CD14-positive monocyte (primary cell): ENCODE measurements around the gene KCNJ5. TPM values are rescaled to one million over a fixed set of nuclear protein-coding genes. Genes with fewer than 3 reads are reported as not detected.

Source experiments
- DNase-seq, 3 donors: peaks; one replicate each; pipeline ENCODE4 v3.0.0-alpha.2; 2011 to 2022
- H2AFZ ChIP-seq: 2 replicates; pipeline ENCODE4 v1.6.0; 2012; ENCODE audit warnings: mild to moderate bottlenecking, low read depth, low read length, inconsistent platforms; ENCODE audit not compliant: insufficient read depth, poor library complexity, severe bottlenecking
- H3K27ac ChIP-seq, 2 donors: 1 replicate in 1 of 2; 2 replicates in 1 of 2; pipeline ENCODE4 v1.5.1; 2012 to 2013; ENCODE audit warnings: low read length in 2 of 2, control low read depth in 1 of 2, inconsistent platforms in 1 of 2, low read depth in 1 of 2, mild to moderate bottlenecking in 1 of 2
- H3K27me3 ChIP-seq, 2 donors: one replicate each; pipeline versions ENCODE4 v1.6.0 to v1.6.1; 2011 to 2013; ENCODE audit warnings: low read length in 2 of 2; ENCODE audit not compliant: control insufficient read depth in 2 of 2, insufficient read depth in 2 of 2
- H3K36me3 ChIP-seq, 2 donors: replicated peaks in 1 of 2; 1 replicate in 1 of 2; 2 replicates in 1 of 2; pipeline versions ENCODE4 v1.5.1 to v1.6.1; 2012 to 2013; ENCODE audit warnings: low read length in 2 of 2, control low read depth in 1 of 2, inconsistent platforms in 1 of 2, mild to moderate bottlenecking in 1 of 2; ENCODE audit not compliant: insufficient read depth in 2 of 2, control insufficient read depth in 1 of 2
- H3K4me1 ChIP-seq, 2 donors: 1 replicate in 1 of 2; 2 replicates in 1 of 2; pipeline versions ENCODE4 v1.5.1 to v1.6.1; 2012 to 2013; ENCODE audit warnings: low read length in 2 of 2, control low read depth in 1 of 2, inconsistent platforms in 1 of 2, mild to moderate bottlenecking in 1 of 2, moderate library complexity in 1 of 2; ENCODE audit not compliant: insufficient read depth in 2 of 2, control insufficient read depth in 1 of 2
- H3K4me2 ChIP-seq: replicated peaks from 2 replicates; pipeline ENCODE3; 2012; ENCODE audit warnings: low read length, moderate library complexity, mild to moderate bottlenecking; ENCODE audit not compliant: poor library complexity, severe bottlenecking; ENCODE audit errors: extremely low read depth
- H3K4me3 ChIP-seq, 3 experiments: fragments of 200-600 bp in 1 of 3; sonication (generic) in 1 of 3; replicated peaks in 1 of 3; 1 replicate in 2 of 3; 2 replicates in 1 of 3; pipeline ENCODE4 v1.5.1; 2011 to 2013; ENCODE audit warnings: low read length in 3 of 3, mild to moderate bottlenecking in 3 of 3, control low read depth in 2 of 3, low read depth in 2 of 3, inconsistent platforms in 1 of 3, moderate library complexity in 1 of 3
- H3K79me2 ChIP-seq: 2 replicates; pipeline ENCODE4 v1.6.0; 2012; ENCODE audit warnings: mild to moderate bottlenecking, control low read depth, inconsistent platforms, low read length, moderate library complexity; ENCODE audit not compliant: insufficient read depth
- H3K9ac ChIP-seq: 2 replicates; pipeline ENCODE4 v1.6.0; 2017; ENCODE audit warnings: low read length, mild to moderate bottlenecking; ENCODE audit not compliant: insufficient read depth, poor library complexity, severe bottlenecking
- H3K9me3 ChIP-seq, 2 donors: replicated peaks in 1 of 2; 1 replicate in 1 of 2; 2 replicates in 1 of 2; pipeline versions ENCODE4 v1.5.1 to v1.6.1; 2012 to 2013; ENCODE audit warnings: low read length in 2 of 2, control low read depth in 1 of 2; ENCODE audit not compliant: control insufficient read depth in 1 of 2, insufficient read depth in 1 of 2
- H4K20me1 ChIP-seq: 2 replicates; pipeline ENCODE4 v1.6.0; 2012; ENCODE audit warnings: mild to moderate bottlenecking, low read length, control low read depth, moderate library complexity; ENCODE audit not compliant: insufficient read depth
- H3K27ac Mint-ChIP-seq, 7 donors: one replicate each; pipeline ENCODE4 v1.8.0; 2020; ENCODE audit warnings: mild to moderate bottlenecking in 7 of 7, mixed read lengths in 7 of 7, moderate library complexity in 6 of 7, inconsistent platforms in 2 of 7
- H3K27me3 Mint-ChIP-seq, 3 donors: one replicate each; pipeline ENCODE4 v1.8.0; 2021 to 2022; ENCODE audit warnings: low read depth in 3 of 3, mild to moderate bottlenecking in 3 of 3, mixed read lengths in 3 of 3, moderate library complexity in 3 of 3, inconsistent platforms in 1 of 3
- H3K36me3 Mint-ChIP-seq, 2 donors: one replicate each; pipeline ENCODE4 v1.8.0; 2020; ENCODE audit warnings: mixed read lengths in 2 of 2, inconsistent platforms in 1 of 2, mild to moderate bottlenecking in 1 of 2
- H3K4me1 Mint-ChIP-seq: one replicate; pipeline ENCODE4 v1.8.0; 2020; ENCODE audit warnings: mild to moderate bottlenecking, mixed read lengths
- H3K4me3 Mint-ChIP-seq, 2 donors: one replicate each; pipeline ENCODE4 v1.8.0; 2020; ENCODE audit warnings: mild to moderate bottlenecking in 2 of 2, mixed read lengths in 2 of 2, moderate library complexity in 1 of 2
- H3K9me3 Mint-ChIP-seq, 7 donors: one replicate each; pipeline ENCODE4 v1.8.0; 2020 to 2022; ENCODE audit warnings: mixed read lengths in 7 of 7, mild to moderate bottlenecking in 6 of 7, moderate library complexity in 6 of 7, inconsistent platforms in 2 of 7
- CTCF ChIP-seq: fragments of 200-600 bp; IDR thresholded peaks from one replicate; pipeline ENCODE4 v1.8.0; 2022; ENCODE audit warnings: antibody characterized with exemption, mild to moderate bottlenecking
- WGBS: methylation state at CpG from one replicate; pipeline ENCODE4 v1.1.5; 2013; ENCODE audit warnings: missing lambda C conversion rate; ENCODE audit not compliant: insufficient coverage; 5-methylcytosine and 5-hydroxymethylcytosine counted together
- intact Hi-C, 2 donors: fragments of 100-400 bp; cut with micrococcal nuclease; formaldehyde crosslinking; loops; one replicate each; pipeline versions ENCODE4 v1.15.0 to v1.15.1; 2023
- polyA plus RNA-seq, 3 donors: library from polyadenylated mRNA; depleted of rRNA in 1 of 3; unstranded in 2 of 3; stranded (reverse) in 1 of 3; fragments of 300-500 nt in 2 of 3; fragments of >200 nt in 1 of 3; fragmentation: Illumina TruSeq in 2 of 3; gene quantifications; 1 replicate in 2 of 3; 2 replicates in 1 of 3; pipeline ENCODE4 v1.2.3, GENCODE V29; 2012 to 2021

Gene KCNJ5
- polyA plus RNA-seq, 3 donors = 0.03 TPM; not detected in 2

DNA sequence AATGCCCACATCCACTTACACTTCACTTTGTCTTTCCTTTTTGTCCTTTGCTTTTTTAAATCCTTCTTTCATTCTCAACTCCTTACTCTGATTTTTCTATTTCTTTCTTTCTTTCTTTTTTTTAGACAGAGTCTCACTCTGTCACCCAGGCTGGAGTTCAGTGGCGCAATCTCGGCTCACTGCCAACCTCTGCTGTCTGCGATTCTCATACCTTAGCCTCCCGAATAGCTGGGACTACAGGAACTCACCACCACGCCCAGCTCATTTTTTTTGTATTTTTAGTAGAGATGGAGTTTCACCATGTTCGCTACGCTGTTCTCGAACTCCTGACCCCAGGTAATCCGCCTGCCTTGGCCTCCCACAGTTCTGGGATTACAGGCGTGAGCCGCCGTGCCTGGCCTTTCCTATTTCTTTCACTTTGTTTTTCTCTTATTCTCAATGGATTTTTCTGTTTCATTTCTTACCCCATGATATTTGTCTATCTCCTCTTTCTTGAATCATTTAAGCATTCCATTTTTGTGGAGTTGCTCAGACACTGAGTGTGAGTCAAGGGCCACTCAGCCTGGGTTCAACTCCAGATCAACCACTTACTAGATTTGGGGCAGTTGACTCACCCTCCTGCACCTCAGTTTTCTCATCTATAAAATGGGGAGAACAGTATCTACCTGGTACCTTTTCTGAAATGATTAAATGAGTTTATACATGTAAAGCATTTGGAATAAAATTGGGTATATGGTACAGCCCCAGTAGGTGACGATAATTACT, 7.6 kb downstream of the KCNJ5 start:
- Histone ChIP-seq H3K4me1 (peaks cover 6% of the 10 kb centered on the region in 2 donors), H4K20me1 (no peaks in the 10 kb centered on the region), H3K4me2 (no peak overlapping the region), H3K27ac (no peak overlapping the region), H3K9me3 (no peaks in the 10 kb centered on the region), H3K27me3 (no peaks in the 10 kb centered on the region), H3K4me3 (no peak overlapping the region), H3K9ac (no peak overlapping the region), H3K36me3 (no peaks in the 10 kb centered on the region), H2AFZ (no peak overlapping the region), H3K79me2 (no peaks in the 10 kb centered on the region)
- WGBS = 95% methylated on average over 7 of the region's 13 CpGs
- H3K27me3 Mint-ChIP-seq = peaks cover 3 to 14% (median 4%) of the 10 kb centered on the region in 3 donors
- peaks cover 3 to 10% of the 10 kb centered on the region in 2 donors for H3K36me3 Mint-ChIP-seq
- H3K9me3 Mint-ChIP-seq = peaks cover 0 to 2% (median 0%) of the 10 kb centered on the region in 7 donors
- DNase-seq = no peak
- no peak overlapping the region for H3K4me3 Mint-ChIP-seq
- H3K4me1 Mint-ChIP-seq = peaks cover 9% of the 10 kb centered on the region
- intact Hi-C loops = no loop called here
- H3K27ac Mint-ChIP-seq = no peak overlapping the region
- no peak for TF ChIP-seq CTCF

GRCh38 chr11:128900468-128900867, 9.3 kb downstream of the KCNJ5 start:
- no peaks in the 10 kb centered on the region for H3K27me3 ChIP-seq
- H3K27ac ChIP-seq = no peak overlapping the region

More at GRCh38 chr11:128900468-128900867, 9.3 kb downstream of the KCNJ5 start:
- H4K20me1 ChIP-seq = no peaks in the 10 kb centered on the region
- Mint-ChIP-seq H3K36me3 (peaks cover 3 to 10% of the 10 kb centered on the region in 2 donors), H3K9me3 (peaks cover 0 to 2% (median 0%) of the 10 kb centered on the region in 7 donors), H3K27me3 (peaks cover 10 to 13% (median 13%) of the 10 kb centered on the region in 3 donors), H3K27ac (no peak overlapping the region), H3K4me1 (peaks cover 21% of the 10 kb centered on the region), H3K4me3 (no peak overlapping the region)
- H3K4me1 ChIP-seq = peaks cover 18 to 23% of the 10 kb centered on the region in 2 donors
- H2AFZ ChIP-seq = no peak overlapping the region
- H3K79me2 ChIP-seq = no peaks in the 10 kb centered on the region
- no peak for DNase-seq
- no peak overlapping the region for H3K4me2 ChIP-seq
- intact Hi-C loops = no loop called here
- H3K36me3 ChIP-seq = no peaks in the 10 kb centered on the region
- no peak overlapping the region for H3K4me3 ChIP-seq
- no peak for TF ChIP-seq CTCF
- H3K9me3 ChIP-seq = no peaks in the 10 kb centered on the region
- no peak overlapping the region for H3K9ac ChIP-seq
- no CpG with 5 or more reads among the region's 4 CpGs for WGBS
